Mucosa of rectum (tissue), 2 donors: ENCODE data around the gene RAB3GAP1.
A peak's percentile ranks its signal among the peaks of the same experiment; 100 is the strongest.

Source experiments
- H3K27ac ChIP-seq, 2 donors: one replicate each; pipeline ENCODE4 v1.7.0; 2013; ENCODE audit warnings: inconsistent platforms in 2 of 2, low read depth in 2 of 2, low read length in 2 of 2
- H3K27me3 ChIP-seq, 2 donors: one replicate each; pipeline ENCODE4 v1.7.0; 2013; ENCODE audit warnings: low read length in 2 of 2; ENCODE audit not compliant: control insufficient read depth in 2 of 2, insufficient read depth in 2 of 2
- H3K36me3 ChIP-seq, 2 donors: one replicate each; pipeline ENCODE4 v1.7.0; 2013; ENCODE audit warnings: low read length in 2 of 2; ENCODE audit not compliant: control insufficient read depth in 2 of 2, insufficient read depth in 2 of 2
- H3K4me1 ChIP-seq, 2 donors: one replicate each; pipeline ENCODE4 v1.7.0; 2013; ENCODE audit warnings: low read length in 2 of 2, mild to moderate bottlenecking in 1 of 2; ENCODE audit not compliant: control insufficient read depth in 2 of 2, insufficient read depth in 2 of 2
- H3K4me3 ChIP-seq, 2 donors: one replicate each; pipeline ENCODE4 v1.7.0; 2013; ENCODE audit warnings: low read length in 2 of 2
- H3K9ac ChIP-seq, 2 donors: one replicate each; pipeline ENCODE4 v1.7.0; 2013; ENCODE audit warnings: low read length in 2 of 2, low read depth in 1 of 2, mild to moderate bottlenecking in 1 of 2
- H3K9me3 ChIP-seq, 2 donors: one replicate each; pipeline ENCODE4 v1.7.0; 2013; ENCODE audit warnings: low read length in 2 of 2; ENCODE audit not compliant: control insufficient read depth in 2 of 2
- donor health status: healthy.
- donor health status: Normal muscosa, but diverticular disease.

RAB3GAP1 gene

GRCh38 chr2:135052997-135053474, 944 bp downstream of the RAB3GAP1 start:
- no peaks in the 10 kb centered on the region for H3K9me3 ChIP-seq
- H3K9ac ChIP-seq, result peak overlapping the region; percentile 96 to 99
- H3K27me3 ChIP-seq, result no peaks in the 10 kb centered on the region
- peak overlapping the region; percentile 92 to 99 for H3K4me3 ChIP-seq
- H3K36me3 ChIP-seq, result peaks cover 0 to 2% of the 10 kb centered on the region in 2 donors
- H3K4me1 ChIP-seq, result peaks cover 12 to 14% of the 10 kb centered on the region in 2 donors
- peak overlapping the region; percentile 98 to 99 for H3K27ac ChIP-seq

GRCh38 chr2:135055182-135055786, 3.2 kb downstream of the RAB3GAP1 start:
- no peak overlapping the region for H3K4me3 ChIP-seq
- H3K27ac ChIP-seq, result no peak overlapping the region
- H3K9me3 ChIP-seq, result no peaks in the 10 kb centered on the region
- H3K27me3 ChIP-seq, result no peaks in the 10 kb centered on the region
- no peak overlapping the region for H3K9ac ChIP-seq
- peaks cover 0 to 2% of the 10 kb centered on the region in 2 donors for H3K36me3 ChIP-seq
- H3K4me1 ChIP-seq, result peaks cover 12 to 14% of the 10 kb centered on the region in 2 donors

GRCh38 chr2:135056790-135057189, 4.7 kb downstream of the RAB3GAP1 start:
- no peak overlapping the region for H3K27ac ChIP-seq

GRCh38 chr2:135059577-135059976, 7.5 kb downstream of the RAB3GAP1 start:
- Histone ChIP-seq H3K27me3 (no peaks in the 10 kb centered on the region), H3K9ac (no peak overlapping the region), H3K4me3 (no peak overlapping the region), H3K4me1 (no peaks in the 10 kb centered on the region), H3K36me3 (peaks cover 9 to 24% of the 10 kb centered on the region in 2 donors), H3K9me3 (no peaks in the 10 kb centered on the region), H3K27ac (no peak overlapping the region)

More at GRCh38 chr2:135056790-135057189, 4.7 kb downstream of the RAB3GAP1 start:
- H3K4me3 ChIP-seq, result no peak overlapping the region
- no peaks in the 10 kb centered on the region for H3K27me3 ChIP-seq
- peaks cover 12% of the 10 kb centered on the region in 2 donors for H3K4me1 ChIP-seq
- H3K9ac ChIP-seq, result no peak overlapping the region
- peaks cover 9 to 16% of the 10 kb centered on the region in 2 donors for H3K36me3 ChIP-seq
- no peaks in the 10 kb centered on the region for H3K9me3 ChIP-seq

GRCh38 chr2:135063210-135063609, 11.1 kb downstream of the RAB3GAP1 start:
- Histone ChIP-seq H3K27ac (no peak overlapping the region), H3K9ac (no peak overlapping the region), H3K9me3 (no peaks in the 10 kb centered on the region), H3K4me3 (no peak overlapping the region), H3K27me3 (no peaks in the 10 kb centered on the region), H3K4me1 (no peaks in the 10 kb centered on the region), H3K36me3 (peaks cover 9 to 29% of the 10 kb centered on the region in 2 donors)

- Histone ChIP-seq H3K36me3 (peaks cover 9 to 29% of the 10 kb centered on the region in 2 donors), H3K27me3 (no peaks in the 10 kb centered on the region), H3K9me3 (no peaks in the 10 kb centered on the region), H3K4me1 (no peaks in the 10 kb centered on the region), H3K9ac (no peak overlapping the region), H3K4me3 (no peak overlapping the region), H3K27ac (no peak overlapping the region)
These were observed 12.1 kb downstream of the RAB3GAP1 start for GRCh38 chr2:135064149-135064548.

GRCh38 chr2:135066710-135067109, 14.6 kb downstream of the RAB3GAP1 start:
- Histone ChIP-seq H3K9ac (no peak overlapping the region), H3K36me3 (peaks cover 3 to 16% of the 10 kb centered on the region in 2 donors), H3K4me1 (no peaks in the 10 kb centered on the region), H3K4me3 (no peak overlapping the region), H3K9me3 (no peaks in the 10 kb centered on the region), H3K27ac (no peak overlapping the region), H3K27me3 (no peaks in the 10 kb centered on the region)

GRCh38 chr2:135072125-135072997, 20.3 kb downstream of the RAB3GAP1 start:
- peaks cover 3 to 7% of the 10 kb centered on the region in 2 donors for H3K36me3 ChIP-seq
- H3K4me3 ChIP-seq, result no peak overlapping the region
- no peaks in the 10 kb centered on the region for H3K9me3 ChIP-seq
- H3K4me1 ChIP-seq, result peaks cover 3 to 9% of the 10 kb centered on the region in 2 donors
- H3K27me3 ChIP-seq, result no peaks in the 10 kb centered on the region
- H3K9ac ChIP-seq, result no peak overlapping the region
- no peak overlapping the region for H3K27ac ChIP-seq

GRCh38 chr2:135074216-135074615, 22.1 kb downstream of the RAB3GAP1 start:
- Histone ChIP-seq H3K9ac (no peak overlapping the region), H3K4me1 (peaks cover 3 to 9% of the 10 kb centered on the region in 2 donors), H3K4me3 (no peak overlapping the region), H3K9me3 (no peaks in the 10 kb centered on the region), H3K36me3 (peaks cover 2 to 7% of the 10 kb centered on the region in 2 donors), H3K27me3 (no peaks in the 10 kb centered on the region), H3K27ac (peak overlapping the region; percentile 32 to 49)

- Histone ChIP-seq H3K27me3 (no peaks in the 10 kb centered on the region), H3K27ac (no peak overlapping the region), H3K9me3 (no peaks in the 10 kb centered on the region), H3K36me3 (peaks cover 2 to 6% of the 10 kb centered on the region in 2 donors), H3K9ac (no peak overlapping the region), H3K4me3 (no peak overlapping the region), H3K4me1 (peaks cover 3 to 9% of the 10 kb centered on the region in 2 donors)
These were observed 24.5 kb downstream of the RAB3GAP1 start for GRCh38 chr2:135076556-135076955.
